NCI-H524 treated with DMSO at 0.1 percent for 48 hours (cell line): ENCODE results near the gene MYL5.
"Not testable (repeated sequence)": the region's sequence is repeated elsewhere in the genome, so short reads cannot be mapped to it uniquely, and the experiment has no call there.

Experiments used
- DNase-seq: peaks from one replicate; lab custom pipeline; 2025; lab: John Stamatoyannopoulos, UW

Gene MYL5

GRCh38 chr4:684623-685327, 10.4 kb downstream of the MYL5 start:
- peak; percentile 24 for DNase-seq

DNA sequence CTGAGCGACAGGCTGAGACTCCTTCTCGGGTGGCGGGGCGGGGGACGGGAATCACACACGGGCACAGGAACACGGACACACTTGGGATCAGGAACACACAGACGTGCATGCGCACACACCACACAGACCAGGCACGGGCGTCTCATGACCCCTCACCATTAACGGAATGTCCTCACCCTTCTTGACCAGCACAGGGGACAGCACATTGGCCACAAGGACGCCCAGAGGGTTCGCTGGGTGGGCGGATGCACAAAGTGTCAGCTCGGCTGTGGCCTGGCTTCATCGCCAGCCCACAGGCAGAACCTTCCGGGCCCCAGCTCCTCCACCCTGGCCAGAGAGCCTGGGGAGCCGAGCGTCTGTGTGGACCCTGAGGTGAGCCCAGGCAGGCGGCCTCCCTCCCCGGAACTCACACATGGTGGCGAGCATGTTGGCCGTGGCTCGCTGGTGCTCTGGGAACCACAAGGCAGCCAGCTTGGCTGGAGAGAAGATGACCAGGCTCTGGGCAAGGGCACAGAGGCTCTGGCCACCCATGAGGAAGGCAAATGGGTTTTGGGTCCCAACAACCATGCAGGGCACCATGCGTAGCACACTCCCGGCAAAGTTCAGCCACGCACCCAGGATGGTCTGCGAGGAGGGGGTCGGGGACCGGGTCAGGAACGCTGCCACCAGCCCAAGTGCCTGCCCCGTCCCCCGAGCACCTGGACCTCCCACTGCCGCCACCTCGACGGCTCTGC, 11.5 kb downstream of the MYL5 start:
- no peak for DNase-seq

DNA sequence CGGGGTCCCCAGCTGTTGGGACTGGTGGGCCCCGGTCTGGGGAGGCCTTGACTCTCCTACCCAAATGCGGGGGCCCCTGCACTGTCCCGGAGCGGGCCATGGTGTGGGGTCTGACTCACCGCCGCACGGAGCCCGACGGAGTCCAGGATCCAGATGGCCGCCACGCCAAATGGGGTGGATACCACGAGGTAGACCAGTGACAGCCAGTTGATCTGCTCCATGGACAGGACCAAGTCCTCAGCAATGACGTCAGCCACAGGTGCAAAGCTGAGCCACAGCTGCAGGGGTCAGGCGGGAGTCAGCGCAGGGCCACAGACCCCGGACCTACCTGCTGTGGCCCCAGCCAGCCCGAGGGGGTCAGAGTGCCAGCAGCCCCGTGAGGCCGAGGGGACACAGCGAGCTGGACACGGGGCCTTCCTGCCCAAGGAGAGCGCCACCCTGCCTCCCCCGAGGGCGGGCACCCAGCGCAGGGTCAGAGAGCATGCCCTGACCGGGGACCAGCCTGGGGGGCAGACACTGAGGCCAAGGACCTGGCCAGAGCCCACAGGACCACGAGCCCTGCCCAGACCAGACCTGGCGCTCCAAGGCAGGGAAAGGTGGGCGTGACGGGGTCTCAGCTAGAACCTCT, 12.2 kb downstream of the MYL5 start:
- DNase-seq = no peak

DNA sequence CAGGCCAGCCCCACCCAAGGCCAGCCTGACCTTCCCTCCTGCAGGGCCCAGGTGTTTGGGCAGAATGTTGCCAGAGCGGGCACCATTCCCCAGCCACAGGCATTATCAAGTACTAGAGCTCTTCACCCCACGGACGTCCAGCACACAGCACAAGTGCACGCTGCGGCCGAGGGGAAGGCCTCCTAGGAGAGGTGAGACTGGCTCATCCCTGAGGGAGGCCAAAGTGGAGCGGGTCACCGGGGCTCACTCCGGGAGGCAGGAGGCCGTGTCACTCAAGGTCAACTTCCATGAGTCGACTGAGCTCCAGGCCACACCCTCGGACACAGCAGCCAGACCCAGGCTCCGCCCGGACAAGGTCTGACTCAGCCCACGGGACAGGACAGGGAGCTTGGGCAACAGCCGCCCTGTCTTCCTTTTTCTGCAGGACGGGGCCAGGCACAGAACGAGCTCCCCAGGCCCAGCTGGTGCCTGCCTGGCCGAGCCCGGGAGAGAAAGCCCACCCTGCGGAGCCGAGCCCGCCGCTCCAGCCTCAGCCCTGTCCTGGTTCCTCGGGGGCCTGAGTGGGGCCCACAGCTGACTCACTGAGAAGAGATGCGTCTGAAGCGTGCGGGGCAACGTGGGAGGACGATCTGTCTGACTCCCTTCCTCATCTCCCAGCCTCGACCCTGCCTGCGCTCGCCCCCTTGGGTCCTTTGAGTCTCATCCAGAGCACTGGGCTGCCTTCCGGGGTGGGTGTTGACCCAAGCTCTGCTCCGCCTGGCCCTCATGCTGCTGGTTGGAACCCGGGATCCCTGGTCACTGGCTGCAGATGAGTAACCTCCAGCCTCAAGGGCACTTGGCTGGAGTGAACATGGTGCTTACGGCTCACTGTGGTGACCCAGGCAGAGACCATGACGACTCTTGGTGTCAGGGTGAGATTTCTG, 13.0 kb downstream of the MYL5 start:
- no peak for DNase-seq

- no peak for DNase-seq
Observed at GRCh38 chr4:687971-688853, 13.9 kb downstream of the MYL5 start.

- DNase-seq = no peak
Observed at GRCh38 chr4:688854-689681, 14.7 kb downstream of the MYL5 start, which contains the start of gene SLC49A3. Gene SLC49A3, minus strand, starts transcription at chr4:689151. Its CDS starts 24 bp downstream, at chr4:689127.

- no peak for DNase-seq
Observed at GRCh38 chr4:689723-690122, 15.4 kb downstream of the MYL5 start.

GRCh38 chr4:692771-693554, 18.6 kb downstream of the MYL5 start:
- no peak for DNase-seq

- DNase-seq = not testable (repeated sequence)
Observed at GRCh38 chr4:694341-694940, 20.1 kb downstream of the MYL5 start.

DNA sequence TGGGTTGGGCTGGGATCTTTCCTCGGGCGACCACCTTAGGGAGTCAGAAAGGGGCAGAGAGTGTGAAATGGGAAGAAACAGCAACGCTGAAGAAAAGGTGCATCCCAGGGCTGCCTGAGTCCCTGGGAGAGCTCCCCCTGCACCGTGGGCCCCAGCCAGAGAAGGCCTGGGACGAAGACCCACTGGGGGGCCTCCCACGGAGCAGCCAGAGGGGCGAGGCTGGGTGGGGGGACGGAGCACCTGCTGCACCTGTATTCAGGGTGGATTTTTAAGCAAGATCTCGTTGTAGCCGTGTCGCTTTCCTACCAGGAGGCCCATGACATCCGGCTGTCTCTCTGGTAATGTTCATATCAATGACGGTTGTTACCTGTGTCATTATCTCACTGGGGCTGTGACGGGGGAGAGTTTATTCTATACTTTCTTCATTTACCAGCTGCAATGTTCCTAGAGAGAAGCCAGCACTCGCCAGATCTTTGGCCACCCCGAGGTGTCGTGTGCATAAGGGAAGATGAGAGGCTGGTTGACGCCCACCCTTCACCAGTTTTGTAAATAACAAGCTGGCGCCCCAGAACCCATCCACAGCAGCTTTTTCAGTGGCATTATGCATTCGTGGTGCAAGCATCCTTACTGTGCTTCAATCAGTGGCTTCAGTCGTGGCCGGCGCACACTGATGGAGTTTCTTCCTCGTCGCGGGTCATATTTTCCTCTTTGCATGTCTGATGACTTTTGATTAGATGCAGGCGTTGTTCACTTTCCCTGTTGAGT, 25.7 kb downstream of the MYL5 start:
- DNase-seq = no peak

DNA sequence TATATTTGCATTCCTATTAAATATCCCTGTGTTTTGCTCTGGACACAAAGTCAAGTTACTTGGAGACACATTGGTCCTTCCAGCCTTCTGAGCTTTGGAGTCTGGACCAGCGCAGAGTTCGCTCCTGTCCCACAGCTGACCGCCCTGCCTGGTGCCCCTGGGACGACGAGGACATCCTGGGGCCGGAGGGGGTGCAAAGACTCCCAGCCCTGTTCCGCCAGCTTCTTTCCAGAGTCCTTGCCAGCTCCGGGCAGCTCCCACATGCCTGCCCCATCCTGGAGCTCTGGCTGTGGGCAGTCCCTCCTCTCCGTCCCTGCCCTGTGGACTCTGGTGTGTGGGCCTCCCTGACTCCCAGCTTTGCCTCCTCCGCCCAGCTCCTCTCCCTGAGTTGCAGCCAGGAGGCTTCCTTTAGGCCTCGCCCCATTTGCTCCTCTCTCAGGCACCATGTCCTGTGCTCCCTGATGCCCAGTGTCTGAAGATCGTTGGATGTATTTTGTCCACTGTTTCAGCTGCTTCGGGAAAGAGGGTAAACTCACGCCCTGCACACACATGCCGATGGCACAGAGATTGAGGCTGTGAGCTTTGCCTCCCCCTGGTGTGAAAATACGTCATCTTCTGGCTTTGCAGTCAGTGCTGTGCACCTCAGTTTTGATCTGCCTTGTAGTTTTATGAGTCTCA, 26.4 kb downstream of the MYL5 start:
- no peak for DNase-seq

DNA sequence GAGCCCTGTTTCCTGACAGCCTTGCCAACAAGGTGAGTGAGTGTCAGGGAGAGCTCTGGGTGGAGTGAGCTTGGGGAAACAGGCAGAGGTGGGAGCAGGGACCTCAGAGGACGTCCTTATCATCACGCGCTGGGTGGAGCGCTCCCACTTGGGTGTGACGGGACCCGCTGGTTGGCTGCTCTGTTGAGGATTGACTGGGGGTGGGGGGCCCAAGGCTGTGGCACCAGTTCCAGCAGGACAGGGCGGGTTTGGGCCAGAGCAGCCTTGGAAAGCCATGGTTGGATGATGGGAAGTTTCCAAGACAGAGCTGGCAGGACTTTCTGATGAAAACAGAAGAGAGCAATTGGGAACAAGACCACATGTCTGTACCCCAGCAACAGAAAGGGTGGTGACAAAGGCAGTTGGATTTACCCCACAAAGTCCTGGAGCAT, 28.3 kb downstream of the MYL5 start:
- no peak for DNase-seq

DNA sequence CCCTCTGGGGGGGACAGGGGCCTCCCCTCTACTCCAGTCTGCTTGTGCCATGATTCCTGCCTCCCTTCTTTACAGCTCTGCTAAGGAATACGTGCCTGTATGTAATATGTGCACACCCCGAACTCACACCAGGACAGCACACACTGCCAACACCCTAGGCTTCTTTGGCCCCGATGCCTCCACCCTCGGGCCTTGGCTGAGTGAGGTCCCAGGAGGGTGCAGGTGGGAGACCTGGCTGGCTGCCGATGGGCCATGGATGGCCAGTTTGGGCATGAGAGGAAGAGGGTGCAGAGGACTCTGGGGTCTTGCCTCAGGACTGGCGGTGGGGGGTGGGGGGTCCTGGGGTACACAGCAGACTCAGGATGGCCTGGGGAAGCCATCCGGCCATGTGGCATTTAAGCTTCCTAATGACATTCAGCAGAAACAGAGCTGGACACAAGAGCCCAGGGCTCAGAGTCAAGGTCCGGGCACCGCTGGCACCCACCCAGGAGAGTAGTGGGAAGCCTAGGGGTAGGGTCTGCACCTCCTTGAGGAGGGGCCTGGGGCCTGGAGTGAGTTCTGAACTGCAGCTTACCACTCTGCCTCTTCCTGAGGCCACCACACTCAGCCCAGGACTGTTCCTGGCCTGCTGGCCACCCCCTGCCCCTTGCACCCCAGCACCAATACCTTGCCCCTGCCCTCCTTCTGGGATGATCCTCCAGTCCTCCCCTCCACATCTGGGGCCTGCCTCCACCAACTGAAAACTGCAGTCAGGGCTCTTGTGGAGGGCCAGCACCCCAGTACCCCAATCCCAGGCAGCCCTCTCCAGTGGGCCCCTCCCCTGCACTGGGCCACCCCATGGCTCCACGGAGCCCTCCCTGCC, 29.2 kb downstream of the MYL5 start:
- no peak for DNase-seq

- no peak for DNase-seq
Observed at GRCh38 chr4:704198-704891, 30.0 kb downstream of the MYL5 start.

GRCh38 chr4:704971-705277, 30.6 kb downstream of the MYL5 start:
- no peak for DNase-seq
